HG03196 (cell line): Measurements from ENCODE around the gene SYNGR2.

Experiments
- ATAC-seq: cut with Tn5 transposase; IDR thresholded peaks from one replicate; pipeline ENCODE4 v1.9.1; 2021; ENCODE audit not compliant: unreplicated experiment

Gene SYNGR2

GRCh38 chr17:78197147-78197832, 28.9 kb downstream of the SYNGR2 start:
- ATAC-seq: no peak

GRCh38 chr17:78200451-78200850, 32.1 kb downstream of the SYNGR2 start:
- ATAC-seq: no peak

GRCh38 chr17:78202666-78203065, 34.3 kb downstream of the SYNGR2 start:
- no peak for ATAC-seq

GRCh38 chr17:78204387-78205123, 36.2 kb downstream of the SYNGR2 start:
- no peak for ATAC-seq

GRCh38 chr17:78205124-78205775, 36.9 kb downstream of the SYNGR2 start:
- ATAC-seq: no peak

- no peak for ATAC-seq
Observed at GRCh38 chr17:78206298-78206697, 37.9 kb downstream of the SYNGR2 start.

- ATAC-seq: no peak
Observed at GRCh38 chr17:78208486-78208885, 40.1 kb downstream of the SYNGR2 start.

GRCh38 chr17:78210111-78210510, 41.7 kb downstream of the SYNGR2 start:
- no peak for ATAC-seq

GRCh38 chr17:78211032-78211431, 42.7 kb downstream of the SYNGR2 start:
- ATAC-seq: no peak

GRCh38 chr17:78214016-78214705, 45.8 kb downstream of the SYNGR2 start, which contains the start of gene BIRC5:
BIRC5 (plus strand) TSS chr17:78214253; CDS start chr17:78214317, 64 bp downstream.
- ATAC-seq: peak; percentile 95

- ATAC-seq: no peak
Observed at GRCh38 chr17:78214706-78215061, 46.3 kb downstream of the SYNGR2 start.

- ATAC-seq: no peak
Observed at GRCh38 chr17:78219396-78220150, 51.2 kb downstream of the SYNGR2 start.
